EL (cell line): ENCODE data around the gene PAX5.

Experiments used
- DNase-seq: peaks from one replicate; pipeline ENCODE4 v3.0.0-alpha.2; 2016

Gene PAX5

GRCh38 chr9:37011530-37011929 lies 22.5 kb downstream of the PAX5 start:
- DNase-seq = no peak

- DNase-seq = no peak
These were observed 23.1 kb downstream of the PAX5 start for GRCh38 chr9:37010976-37011375.

- DNase-seq = no peak
These were observed 23.9 kb downstream of the PAX5 start for GRCh38 chr9:37010180-37010579.

GRCh38 chr9:37007295-37007694 lies 26.8 kb downstream of the PAX5 start:
- DNase-seq = no peak

GRCh38 chr9:37005517-37006140 lies 28.4 kb downstream of the PAX5 start:
- no peak for DNase-seq

GRCh38 chr9:37004424-37004935 lies 29.6 kb downstream of the PAX5 start:
- no peak for DNase-seq

- DNase-seq = no peak
These were observed 31.5 kb downstream of the PAX5 start for GRCh38 chr9:37002413-37003217.

GRCh38 chr9:37002036-37002412 lies 32.0 kb downstream of the PAX5 start:
- no peak for DNase-seq

- no peak for DNase-seq
These were observed 32.6 kb downstream of the PAX5 start for GRCh38 chr9:37001459-37001858.

GRCh38 chr9:36999728-37000333 lies 34.2 kb downstream of the PAX5 start:
- no peak for DNase-seq

- DNase-seq = peak; percentile 50
These were observed 36.7 kb downstream of the PAX5 start for GRCh38 chr9:36997414-36997813.

GRCh38 chr9:36996706-36997086 lies 37.4 kb downstream of the PAX5 start:
- no peak for DNase-seq

GRCh38 chr9:36995927-36996705 lies 38.0 kb downstream of the PAX5 start:
- DNase-seq = peak; percentile 69

- no peak for DNase-seq
These were observed 39.9 kb downstream of the PAX5 start for GRCh38 chr9:36993933-36994764.

GRCh38 chr9:36992501-36993316 lies 41.4 kb downstream of the PAX5 start:
- DNase-seq = no peak

- peak; percentile 41 for DNase-seq
These were observed 42.4 kb downstream of the PAX5 start for GRCh38 chr9:36991516-36992134.

- no peak for DNase-seq
These were observed 45.2 kb downstream of the PAX5 start for GRCh38 chr9:36988848-36989247.

- peak; percentile 20 for DNase-seq
These were observed 46.2 kb downstream of the PAX5 start for GRCh38 chr9:36987891-36988290.

GRCh38 chr9:36987409-36987808 lies 46.7 kb downstream of the PAX5 start:
- DNase-seq = no peak

GRCh38 chr9:36986468-36987408 lies 47.3 kb downstream of the PAX5 start:
- no peak for DNase-seq
